GM21515 (cell line): Measurements from ENCODE around the gene REG3G.
A peak's percentile ranks its signal among the peaks of the same experiment; 100 is the strongest.

ENCODE experiments used
- ATAC-seq: cut with Tn5 transposase; IDR thresholded peaks from one replicate; pipeline ENCODE4 v1.9.1; 2021; ENCODE audit not compliant: unreplicated experiment

Gene REG3G

DNA sequence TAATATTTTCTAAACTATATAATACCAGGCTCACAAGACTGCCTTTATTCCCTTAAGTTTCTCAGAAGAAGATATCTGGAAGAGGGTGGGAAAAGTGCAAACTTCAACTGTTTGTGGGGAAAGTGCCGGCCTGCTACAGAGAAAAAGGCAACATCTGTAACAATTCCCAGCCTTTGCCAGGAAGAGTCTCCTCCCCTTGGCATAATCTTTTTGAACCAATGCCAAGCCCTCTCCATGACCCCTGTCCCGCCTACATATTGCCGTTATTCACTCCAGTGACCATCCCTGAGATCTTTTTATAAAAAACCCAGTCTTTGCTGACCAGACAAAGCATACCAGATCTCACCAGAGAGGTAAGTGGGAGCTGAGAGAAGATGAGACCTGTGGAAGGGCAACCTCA lies at the start of gene REG3G:
REG3G (plus strand) TSS at position 282 of the 400 bp plus-strand sequence. CDS start 392 bp downstream, outside the sequence.
- no peak for ATAC-seq

DNA sequence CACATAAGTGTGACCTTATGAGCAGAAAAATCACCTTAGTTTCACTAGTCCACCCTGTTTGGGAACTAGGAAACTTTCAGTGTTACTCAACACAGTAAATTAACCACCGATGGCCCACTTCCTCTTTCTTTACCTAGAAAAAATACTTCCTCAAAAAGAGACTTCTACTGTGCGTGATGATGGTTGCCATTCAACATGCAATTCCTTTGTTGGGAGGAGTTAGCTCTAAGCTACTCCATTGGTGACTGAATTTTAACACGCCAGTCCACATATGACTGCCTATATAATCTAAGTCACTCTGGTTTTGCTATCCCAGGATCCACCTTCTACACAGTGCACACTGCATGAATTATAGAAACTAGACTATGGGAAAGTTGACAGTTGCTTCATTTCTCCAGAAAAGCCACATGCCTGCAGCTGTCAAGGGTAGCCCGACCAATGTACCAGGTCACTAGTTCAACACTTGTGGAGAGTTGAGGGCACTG lies 47.8 kb upstream of the REG3G start:
- peak; percentile 95 for ATAC-seq

DNA sequence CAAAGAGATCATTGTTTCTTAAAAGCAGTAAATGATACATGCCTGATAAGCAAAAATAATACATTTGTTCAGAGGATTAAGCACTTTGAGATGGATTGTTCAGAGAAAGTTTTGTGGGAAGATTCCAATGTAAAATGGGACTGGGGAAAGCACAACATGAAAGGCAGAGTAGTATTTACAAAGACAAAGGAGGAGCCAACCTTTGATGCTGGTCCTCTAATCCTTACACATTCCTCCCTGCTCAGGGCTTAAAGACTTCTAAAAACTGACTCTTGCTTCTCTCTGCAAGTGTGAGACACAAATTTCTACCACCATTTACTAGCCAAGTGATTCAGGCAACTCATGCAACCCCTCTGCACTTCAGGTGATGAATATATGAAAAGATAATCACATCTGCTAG lies 47.2 kb upstream of the REG3G start:
- no peak for ATAC-seq

DNA sequence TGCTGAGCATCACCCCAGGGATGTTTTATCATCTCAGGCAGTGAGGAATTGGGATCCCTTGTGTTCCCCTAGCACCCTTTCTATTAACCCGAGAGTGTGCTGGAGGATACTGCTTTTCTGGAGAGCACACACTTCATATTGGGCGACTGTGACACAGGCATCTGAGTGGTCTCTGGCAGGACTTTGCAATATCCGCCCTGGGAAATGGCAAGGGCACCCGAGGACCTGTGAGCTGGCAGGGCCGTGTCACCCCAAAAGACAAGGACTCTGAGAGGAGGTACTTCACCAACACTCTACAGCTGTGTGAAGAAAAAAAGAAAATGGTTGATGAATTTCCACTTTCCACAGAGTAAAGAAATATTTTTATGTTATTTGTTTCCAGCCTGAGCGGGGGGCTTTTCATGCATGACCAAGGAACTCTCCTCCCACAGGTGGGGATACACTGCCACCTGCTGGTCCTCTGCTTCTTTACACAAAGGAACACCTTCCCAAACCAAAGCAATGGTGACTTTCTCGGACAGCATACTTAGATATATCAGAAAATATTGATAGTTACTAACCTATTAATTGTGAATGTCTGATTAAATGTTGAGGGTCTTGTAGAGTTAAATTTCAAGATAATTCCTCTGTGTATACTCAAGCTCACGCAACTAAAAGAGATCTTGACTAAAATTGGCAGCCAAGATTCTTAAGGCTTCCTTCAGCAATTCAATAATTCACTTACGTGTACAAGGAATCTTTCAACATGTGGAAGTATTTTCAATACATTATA lies 45.9 kb upstream of the REG3G start:
- no peak for ATAC-seq

DNA sequence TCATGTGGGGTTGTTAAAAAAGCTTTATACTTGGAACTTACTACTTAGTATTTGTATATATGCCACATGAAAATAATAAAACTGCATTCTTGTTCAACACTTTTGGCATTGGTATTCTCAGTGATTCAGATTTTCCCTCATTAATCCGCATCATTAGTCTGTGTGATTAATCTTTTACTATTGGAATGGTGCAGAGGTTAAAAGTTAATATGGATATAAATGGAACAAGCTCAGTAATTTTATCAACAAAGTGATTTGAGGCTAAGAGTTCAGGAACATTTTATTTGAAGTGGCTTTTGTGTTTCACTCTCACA lies 45.4 kb upstream of the REG3G start:
- ATAC-seq = no peak

DNA sequence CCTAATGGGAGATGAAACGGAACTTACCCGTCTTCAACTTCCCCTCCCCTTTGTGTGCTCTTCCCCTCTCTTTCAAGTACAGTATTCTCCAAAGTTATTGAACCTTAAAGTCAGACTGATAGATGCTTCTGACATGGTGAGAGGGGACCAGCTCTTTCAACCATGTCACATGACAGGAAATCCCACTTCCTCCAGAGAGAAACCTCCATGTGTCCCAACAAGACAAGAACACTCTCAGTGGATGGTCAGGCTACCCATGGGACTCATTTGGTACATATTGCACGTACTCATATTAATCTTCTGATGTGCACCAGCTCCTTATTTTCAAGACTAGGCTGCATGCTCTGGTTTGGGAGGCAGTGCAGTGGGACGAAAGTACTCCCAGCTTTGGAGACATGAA lies 44.6 kb upstream of the REG3G start:
- ATAC-seq = no peak

DNA sequence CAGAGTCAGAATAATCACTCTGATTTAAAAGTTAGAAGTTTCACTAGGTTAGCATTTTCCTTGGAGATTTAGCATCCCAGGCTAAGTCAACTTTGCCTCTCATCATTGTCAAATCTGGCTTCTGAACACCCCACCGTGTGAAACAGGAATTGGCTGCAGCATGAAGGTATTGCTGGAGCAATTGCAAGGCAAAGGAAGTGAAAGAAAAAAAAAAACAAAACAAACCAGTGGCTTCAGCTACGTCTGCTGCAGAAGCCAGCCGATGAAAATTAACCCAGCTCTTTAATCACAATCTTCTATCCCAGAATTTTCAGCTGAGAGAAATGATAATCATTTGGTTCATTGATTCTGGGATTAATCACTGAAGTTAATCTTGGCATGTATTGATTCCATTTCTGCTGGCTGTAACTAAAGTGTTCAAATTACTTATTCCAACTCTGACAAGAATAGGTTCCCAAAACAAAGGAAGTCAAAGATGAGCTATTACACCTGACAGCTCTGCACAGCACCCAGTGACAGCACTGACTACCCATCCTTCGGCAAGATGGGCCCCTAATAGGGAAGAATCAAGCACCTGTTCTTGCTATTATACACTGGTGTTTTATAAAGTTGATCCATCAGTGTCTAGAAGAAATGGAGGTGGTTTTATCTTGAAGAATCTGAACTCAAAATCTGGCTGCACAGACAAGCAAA lies 42.7 kb upstream of the REG3G start:
- ATAC-seq = no peak

DNA sequence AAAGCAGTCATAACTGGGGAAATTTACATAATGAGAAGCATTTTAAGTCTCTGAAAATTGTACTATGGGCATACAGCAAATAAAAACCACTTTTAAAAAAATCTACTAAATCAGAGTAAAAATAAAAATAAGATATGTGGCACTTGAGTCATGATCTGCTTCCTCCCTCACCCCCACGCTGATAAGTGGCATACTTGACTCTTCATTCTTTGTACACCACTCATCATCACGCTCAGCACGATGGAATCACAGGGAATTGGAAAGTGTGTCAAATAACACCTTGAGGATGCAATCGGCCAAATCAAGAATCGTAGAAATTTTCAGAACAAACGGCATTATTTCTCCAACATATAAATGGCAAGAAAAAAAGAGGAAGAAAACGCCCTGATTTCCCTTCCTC lies 41.1 kb upstream of the REG3G start:
- ATAC-seq = no peak

DNA sequence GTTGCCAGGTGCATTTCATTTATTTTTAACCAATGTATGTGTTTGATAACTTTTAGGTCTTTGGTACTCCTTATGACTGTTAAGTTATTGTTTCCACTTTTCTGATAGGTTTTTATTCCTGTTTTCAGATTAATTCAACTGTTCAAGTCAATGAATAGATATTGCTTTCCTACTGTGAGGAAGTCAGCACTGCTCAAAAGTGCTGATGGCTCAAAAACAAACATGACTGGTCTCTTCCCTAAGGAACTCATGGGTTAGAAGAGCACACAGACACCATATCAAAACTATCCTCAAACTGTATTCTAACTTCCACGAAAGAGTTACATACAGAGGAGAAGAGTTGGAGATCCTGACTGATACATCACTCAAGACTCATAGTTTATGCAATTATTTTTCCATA lies 39.9 kb upstream of the REG3G start:
- no peak for ATAC-seq

DNA sequence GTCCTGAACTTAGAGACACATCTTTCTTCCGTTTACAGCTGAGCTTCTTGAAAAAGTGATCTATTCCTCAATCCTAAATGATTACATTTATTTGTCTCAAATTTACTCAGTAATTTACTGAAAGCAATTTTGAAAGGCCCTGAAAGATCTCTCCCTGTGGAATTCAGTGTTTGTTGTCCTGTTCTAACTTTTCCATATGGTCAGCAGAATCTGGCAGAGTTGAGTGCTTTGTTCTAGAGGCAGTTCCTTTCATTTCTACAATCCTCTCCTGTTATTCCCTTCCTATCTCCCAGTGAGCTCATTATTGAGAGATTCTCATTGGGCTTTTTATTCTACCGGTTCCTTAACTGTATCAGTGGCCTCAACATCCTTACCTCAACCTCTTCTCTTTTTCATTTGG lies 36.5 kb upstream of the REG3G start:
- ATAC-seq = no peak

DNA sequence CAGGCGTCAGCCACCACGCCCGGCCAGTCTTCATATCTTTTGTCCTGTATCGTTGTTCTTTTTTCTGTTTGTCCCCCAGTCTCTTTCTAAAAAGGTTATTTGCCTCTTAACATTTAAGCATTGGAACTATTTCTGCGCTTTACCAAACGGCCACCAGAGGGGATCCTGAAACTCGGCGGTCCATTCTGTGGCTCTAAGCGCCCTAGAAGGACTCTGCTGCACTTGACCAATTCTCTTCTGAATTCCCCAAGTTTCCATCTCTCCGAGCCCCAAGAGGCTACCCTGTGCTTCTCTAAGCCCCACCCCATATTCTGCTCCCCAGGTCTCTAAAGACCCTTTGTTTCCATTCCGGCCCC lies 33.1 kb upstream of the REG3G start:
- ATAC-seq = no peak

DNA sequence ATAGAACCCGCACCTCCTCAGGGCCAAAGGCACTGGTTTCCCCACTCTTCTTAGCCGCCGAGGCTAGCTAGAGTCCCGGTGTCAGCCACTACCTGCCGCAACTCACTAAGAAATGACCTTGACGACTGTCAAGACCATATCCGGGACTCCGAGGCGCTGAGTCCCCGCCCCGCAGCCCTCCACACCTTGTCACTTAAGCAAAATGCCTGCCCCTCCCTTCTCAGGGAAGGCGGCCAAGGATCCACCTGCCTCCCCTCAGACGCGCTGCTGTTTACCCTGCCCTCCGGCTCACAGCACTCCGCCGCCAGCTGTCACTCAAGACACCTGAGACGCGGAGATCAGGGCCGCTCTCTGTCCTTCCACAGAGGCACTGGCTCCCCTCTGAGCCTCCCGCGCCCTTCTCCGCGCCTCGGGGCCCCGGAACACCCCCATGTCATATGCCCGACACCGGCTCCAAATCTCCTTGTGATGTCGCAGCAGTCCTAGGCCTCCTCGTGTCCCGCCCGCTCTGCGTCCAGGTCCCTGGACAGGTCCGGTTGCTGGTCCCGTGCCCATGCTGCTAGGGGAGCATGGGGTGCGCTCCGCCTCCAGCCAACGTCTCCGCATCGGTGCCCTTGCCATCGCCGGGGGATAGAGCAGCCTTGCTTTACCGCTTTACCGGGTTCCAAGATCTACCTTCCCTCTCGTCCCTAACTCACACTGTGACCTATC lies 32.5 kb upstream of the REG3G start:
- no peak for ATAC-seq

DNA sequence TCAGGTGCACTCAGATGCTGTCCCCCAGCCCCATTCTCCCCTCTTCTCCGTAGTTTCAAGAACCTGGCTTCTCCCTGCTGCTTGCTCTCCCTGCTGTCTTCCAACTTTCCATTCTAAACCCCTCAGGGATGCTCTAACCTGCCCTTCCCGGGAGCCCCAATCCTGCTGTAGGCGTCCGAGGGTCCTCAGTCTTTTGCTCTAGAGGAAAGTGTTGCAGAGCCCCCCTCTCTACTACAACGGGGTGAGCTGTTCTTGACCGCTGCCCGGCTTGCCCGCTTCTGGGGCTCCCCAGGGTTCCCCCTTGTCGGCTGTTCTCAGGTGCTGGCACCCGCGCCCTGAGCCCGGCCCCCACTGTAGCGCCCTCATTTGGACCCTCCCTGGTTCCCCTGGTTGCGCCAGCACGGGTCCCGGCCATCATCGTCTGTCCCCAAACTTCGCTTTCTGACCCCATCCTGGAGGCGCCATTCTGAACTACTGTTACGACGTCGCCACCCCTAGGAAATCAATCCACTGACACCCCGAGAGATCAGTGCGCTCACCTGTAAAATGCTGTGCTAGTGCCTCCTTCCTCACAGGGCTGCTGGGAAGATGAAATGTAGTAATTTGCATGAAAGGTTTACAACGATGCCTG lies 31.9 kb upstream of the REG3G start:
- no peak for ATAC-seq

DNA sequence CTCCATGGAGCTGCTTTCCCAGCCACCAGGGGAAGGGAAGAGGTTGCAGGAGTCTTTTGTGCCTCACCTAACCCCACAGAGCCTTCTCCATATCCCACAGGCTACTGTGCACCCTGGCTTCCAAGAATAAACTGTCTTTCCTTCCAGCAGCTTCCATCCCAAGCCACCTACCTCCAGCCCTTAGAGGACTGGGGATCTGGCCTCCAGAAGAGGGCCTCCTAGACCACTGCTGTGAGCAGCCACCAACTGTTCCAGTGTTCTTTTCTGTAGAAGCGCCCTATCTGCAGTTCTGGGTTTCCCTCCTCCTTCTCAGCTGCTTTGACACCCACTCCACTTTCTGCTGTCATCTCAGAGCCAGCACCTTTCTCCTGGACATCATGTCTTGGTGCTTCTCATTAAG lies 30.7 kb upstream of the REG3G start:
- no peak for ATAC-seq

DNA sequence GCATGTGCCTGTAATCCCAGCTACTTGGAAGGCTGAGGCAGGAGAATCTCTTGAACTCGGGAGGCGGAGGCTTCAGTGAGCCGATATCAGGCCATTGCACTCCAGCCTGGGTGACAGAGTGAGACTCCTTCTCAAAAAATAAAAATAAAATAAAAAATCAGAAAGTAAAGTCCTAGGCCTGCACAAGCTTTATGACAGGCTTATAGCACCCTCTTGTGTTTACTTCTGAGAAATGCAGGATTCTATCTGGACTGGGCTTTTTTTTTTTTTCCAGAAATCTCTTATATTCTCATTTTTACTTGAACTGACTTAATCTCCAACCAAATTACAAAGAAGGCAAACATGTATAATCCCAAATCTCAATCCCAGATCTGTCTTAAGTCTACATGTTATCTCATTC lies 26.1 kb upstream of the REG3G start:
- ATAC-seq = no peak

DNA sequence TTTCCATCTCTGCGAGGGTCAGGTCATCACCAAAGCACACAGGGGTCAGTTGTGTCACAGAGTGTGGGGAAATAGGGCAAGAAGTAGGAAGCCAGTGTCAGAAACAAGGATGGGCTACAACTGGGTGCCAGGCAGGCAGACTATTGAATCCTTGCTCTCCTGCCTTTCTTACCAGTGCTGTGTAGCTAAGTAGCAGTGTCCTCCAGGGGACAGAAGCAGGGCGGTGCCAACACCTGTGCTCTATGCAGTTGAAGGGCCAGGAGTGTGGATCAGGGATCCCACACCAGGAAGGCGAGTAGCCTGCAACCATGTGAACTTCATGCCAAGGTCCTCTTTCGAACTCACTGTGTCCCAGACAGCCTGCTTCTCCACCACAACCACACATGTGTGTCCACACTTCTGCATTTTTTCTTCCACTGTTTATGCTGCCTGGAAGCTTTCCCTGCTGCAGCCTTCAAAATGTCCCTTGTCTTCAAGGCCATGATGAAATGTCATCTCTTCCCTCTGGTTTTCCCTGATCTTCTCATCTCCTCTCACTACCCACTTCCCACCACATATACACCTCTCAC lies 25.4 kb upstream of the REG3G start:
- no peak for ATAC-seq

DNA sequence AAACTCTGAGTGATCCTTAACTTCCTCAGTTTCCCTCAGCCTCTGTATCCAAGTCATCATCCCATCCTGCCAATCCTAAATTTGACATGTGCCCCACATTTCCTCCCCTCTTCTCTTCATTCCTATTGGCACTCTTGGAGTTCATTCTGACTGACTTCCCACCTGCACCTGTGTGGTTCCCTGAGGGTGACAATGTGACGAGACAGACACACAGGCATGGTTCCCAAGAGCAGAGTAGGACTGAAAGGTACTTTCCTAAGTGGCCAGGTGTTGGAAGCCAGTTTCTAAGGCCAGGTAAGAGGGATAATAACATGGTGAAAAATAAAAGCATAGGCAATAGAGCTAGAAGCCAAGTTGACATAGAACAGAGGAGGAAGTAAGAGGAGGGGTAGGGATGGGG lies 24.2 kb upstream of the REG3G start:
- no peak for ATAC-seq

DNA sequence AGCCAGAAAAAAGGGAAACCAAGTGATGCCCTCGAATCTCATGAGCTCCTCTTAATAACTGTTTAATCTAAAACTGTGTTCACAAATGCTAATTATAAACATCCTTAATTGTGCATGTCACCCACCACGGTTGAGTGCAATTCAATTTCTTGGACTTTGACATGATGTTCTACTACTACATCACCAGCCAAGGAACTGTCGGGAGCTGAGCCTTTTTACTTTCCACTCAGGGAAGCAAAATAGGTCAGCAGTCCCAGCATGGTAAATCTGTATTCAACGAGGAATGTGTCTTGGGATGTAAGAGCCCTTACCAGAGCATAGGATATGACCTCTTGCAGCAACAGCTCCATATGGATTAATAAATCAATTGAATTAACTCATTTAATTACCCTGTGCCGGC lies 20.8 kb upstream of the REG3G start:
- no peak for ATAC-seq

DNA sequence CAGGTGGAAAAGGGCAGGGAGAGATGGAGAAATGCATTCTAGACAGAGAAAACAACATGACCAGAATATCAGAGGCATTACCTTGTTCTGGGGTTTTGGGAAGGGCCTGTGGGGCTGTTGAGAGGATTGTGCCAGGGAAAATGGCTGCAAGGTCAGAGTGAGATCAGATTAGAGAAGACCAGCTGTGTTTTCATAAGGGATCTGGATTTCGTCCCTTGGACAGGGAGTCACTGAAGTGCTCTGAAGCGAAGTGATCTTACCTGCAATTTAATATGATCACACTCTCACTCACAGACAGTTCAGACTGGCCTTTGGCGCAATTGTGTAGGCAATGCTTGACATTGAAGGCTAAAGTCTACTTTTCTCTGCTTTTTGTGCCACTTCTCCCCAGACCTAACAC lies 20.3 kb upstream of the REG3G start:
- ATAC-seq = no peak

DNA sequence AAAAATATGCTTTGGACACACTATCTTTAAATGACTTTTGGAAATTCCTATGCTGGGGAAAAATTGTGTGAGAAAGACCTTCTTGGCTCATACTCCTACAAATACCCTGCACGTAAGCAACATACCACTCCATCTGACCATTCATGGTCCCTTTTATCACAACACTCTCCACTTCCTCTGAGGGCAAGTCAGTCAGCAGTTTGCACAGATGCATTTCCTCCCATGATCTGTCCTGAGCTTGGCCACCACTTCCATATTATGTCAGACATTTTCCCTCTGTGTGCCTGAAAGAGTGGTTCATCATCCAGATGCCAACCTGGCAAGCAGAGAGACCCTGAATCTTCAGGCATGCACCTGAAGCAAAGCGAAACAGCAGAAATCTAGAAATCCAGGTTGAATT lies 16.1 kb upstream of the REG3G start:
- no peak for ATAC-seq

DNA sequence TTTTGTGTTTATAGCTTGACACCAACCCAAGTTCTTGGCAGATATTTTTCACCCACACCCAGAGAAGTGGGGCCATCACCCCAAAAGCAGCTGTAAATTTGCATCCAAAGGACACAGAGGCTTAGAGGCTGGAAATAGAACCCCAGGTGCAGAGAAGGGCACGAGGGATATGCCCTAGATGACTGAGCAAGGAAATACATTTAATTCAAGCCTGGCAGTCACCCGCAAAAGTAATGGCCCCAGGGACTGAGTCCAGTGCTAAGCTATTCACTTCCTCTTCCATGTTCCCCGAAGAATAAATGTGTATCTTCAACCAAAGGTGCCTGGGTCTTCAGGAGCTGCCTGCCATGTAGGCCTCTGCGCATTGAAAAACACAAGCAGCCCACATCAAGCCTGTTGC lies 14.0 kb upstream of the REG3G start:
- ATAC-seq = no peak
